ENCODE measurements around the gene CBX3.

DNA sequence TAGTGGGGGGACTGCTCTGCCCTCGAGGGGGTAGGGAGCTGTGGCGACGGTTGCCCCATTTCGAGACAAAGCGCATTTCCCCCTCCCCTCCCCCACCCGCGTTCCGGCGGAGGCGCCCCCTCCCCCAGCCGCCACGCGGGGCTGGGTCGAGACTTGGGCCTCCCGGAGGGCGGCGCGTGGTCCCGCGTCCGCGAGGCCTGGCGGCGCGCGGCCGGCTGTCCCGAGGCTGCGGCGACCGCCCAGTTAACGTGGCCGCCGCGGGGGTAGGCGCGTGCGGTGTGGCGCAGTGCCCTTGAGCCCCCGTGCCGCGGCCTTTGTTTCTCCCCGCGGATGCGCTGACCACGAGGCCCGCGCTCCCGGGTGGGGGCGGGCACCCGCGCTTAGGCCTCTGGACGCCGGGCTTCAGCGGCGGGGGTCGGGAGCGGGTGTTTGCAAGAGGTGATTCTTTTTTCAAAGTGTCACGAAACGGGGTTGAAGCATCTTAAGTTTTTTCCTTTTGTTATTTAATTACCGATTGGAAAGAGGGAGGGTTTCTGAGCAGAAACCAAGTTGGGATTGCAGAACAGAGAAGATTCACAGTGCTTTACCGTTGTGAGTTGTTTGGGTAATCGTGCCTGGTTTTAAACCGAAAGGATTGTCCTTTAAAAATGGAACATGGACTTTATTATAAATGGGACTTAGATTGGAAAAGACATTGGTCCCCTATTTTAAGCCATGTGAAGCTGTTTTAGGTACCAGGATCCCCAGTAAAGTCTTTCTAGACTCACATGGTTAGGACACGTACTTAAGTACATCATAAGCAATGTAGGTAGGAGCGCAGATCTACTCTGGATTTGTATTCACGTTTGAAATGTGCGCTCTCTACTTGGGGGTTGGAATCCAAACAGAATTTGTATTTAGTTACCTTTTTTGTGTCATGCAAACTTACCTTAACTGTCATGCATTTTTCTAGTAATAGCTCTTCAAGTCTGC, 760 bp downstream of the CBX3 start:
- TF ChIP-seq, protein P1, sequence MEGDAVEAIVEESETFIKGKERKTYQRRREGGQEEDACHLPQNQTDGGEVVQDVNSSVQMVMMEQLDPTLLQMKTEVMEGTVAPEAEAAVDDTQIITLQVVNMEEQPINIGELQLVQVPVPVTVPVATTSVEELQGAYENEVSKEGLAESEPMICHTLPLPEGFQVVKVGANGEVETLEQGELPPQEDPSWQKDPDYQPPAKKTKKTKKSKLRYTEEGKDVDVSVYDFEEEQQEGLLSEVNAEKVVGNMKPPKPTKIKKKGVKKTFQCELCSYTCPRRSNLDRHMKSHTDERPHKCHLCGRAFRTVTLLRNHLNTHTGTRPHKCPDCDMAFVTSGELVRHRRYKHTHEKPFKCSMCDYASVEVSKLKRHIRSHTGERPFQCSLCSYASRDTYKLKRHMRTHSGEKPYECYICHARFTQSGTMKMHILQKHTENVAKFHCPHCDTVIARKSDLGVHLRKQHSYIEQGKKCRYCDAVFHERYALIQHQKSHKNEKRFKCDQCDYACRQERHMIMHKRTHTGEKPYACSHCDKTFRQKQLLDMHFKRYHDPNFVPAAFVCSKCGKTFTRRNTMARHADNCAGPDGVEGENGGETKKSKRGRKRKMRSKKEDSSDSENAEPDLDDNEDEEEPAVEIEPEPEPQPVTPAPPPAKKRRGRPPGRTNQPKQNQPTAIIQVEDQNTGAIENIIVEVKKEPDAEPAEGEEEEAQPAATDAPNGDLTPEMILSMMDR (IDR thresholded peaks at IDR 0.05), result no peak
- TF ChIP-seq POLR2A (IDR thresholded peaks at IDR 0.05), result no peak

Data from prostate gland (tissue), 2 donors.